Measurements from ENCODE around the gene MYO18B.

Gene MYO18B

DNA sequence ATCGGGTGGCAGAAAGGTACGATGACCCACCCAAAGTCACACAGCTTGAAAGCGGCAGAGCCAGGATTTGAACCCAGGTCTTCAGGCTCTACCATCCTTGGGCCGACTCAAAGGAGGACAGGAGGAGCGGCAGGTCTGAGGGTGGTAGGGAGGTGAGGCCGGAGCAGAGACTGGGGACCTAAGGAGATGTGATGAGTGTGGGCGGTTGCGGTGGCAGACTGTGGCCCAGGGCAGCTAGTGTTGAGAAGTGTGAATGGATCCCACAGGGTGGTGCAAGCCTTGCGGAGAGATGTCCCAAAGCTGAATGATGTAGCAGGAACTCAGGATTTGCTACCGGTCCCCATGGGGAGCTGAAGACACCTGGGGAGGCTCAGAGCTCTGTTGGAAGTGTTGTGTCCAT, 180.2 kb downstream of the MYO18B start:
- no peak for TF ChIP-seq GABPA (IDR thresholded peaks at IDR 0.05; ENCODE audit: low read depth)
- TF ChIP-seq, protein P1, sequence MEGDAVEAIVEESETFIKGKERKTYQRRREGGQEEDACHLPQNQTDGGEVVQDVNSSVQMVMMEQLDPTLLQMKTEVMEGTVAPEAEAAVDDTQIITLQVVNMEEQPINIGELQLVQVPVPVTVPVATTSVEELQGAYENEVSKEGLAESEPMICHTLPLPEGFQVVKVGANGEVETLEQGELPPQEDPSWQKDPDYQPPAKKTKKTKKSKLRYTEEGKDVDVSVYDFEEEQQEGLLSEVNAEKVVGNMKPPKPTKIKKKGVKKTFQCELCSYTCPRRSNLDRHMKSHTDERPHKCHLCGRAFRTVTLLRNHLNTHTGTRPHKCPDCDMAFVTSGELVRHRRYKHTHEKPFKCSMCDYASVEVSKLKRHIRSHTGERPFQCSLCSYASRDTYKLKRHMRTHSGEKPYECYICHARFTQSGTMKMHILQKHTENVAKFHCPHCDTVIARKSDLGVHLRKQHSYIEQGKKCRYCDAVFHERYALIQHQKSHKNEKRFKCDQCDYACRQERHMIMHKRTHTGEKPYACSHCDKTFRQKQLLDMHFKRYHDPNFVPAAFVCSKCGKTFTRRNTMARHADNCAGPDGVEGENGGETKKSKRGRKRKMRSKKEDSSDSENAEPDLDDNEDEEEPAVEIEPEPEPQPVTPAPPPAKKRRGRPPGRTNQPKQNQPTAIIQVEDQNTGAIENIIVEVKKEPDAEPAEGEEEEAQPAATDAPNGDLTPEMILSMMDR (IDR thresholded peaks at IDR 0.05; ENCODE audit: insufficient read depth, low read length) = no peak
- Histone ChIP-seq H3K27me3 (ENCODE audit: insufficient read depth, poor library complexity, severe bottlenecking) (no peaks in the 10 kb centered on the region), H3K27ac (replicated peaks) (no peak overlapping the region), H3K4me3 (replicated peaks; ENCODE audit: insufficient read depth, low read length) (no peak overlapping the region)
- no peak for DNase-seq (ENCODE audit: low read depth in 1 of 2, low spot score in 1 of 2)

DNA sequence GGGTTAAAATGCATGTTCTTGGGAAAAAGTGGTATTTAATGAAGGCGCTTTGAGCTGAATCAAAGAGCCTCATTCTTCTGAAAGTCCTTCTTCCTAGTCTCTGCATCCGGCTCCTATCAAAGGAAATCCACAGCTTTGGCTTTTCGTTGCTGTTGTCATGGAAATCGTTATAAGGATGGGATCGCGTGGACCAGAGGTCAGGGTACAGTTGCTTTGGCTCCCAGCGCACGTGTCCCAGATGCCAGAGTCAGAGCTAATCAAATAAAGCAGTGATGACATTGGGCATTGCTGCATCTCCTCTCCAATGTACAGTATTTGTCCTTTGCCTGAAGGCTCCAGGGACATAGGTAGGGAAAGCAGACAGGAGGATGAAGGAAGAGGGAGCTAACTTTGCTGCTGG, 181.9 kb downstream of the MYO18B start:
- Histone ChIP-seq H3K27me3 (ENCODE audit: insufficient read depth, poor library complexity, severe bottlenecking) (no peaks in the 10 kb centered on the region), H3K27ac (replicated peaks) (no peak overlapping the region), H3K4me3 (replicated peaks; ENCODE audit: insufficient read depth, low read length) (no peak overlapping the region)
- no peak for DNase-seq (ENCODE audit: low read depth in 1 of 2, low spot score in 1 of 2)
- TF ChIP-seq, protein P2, sequence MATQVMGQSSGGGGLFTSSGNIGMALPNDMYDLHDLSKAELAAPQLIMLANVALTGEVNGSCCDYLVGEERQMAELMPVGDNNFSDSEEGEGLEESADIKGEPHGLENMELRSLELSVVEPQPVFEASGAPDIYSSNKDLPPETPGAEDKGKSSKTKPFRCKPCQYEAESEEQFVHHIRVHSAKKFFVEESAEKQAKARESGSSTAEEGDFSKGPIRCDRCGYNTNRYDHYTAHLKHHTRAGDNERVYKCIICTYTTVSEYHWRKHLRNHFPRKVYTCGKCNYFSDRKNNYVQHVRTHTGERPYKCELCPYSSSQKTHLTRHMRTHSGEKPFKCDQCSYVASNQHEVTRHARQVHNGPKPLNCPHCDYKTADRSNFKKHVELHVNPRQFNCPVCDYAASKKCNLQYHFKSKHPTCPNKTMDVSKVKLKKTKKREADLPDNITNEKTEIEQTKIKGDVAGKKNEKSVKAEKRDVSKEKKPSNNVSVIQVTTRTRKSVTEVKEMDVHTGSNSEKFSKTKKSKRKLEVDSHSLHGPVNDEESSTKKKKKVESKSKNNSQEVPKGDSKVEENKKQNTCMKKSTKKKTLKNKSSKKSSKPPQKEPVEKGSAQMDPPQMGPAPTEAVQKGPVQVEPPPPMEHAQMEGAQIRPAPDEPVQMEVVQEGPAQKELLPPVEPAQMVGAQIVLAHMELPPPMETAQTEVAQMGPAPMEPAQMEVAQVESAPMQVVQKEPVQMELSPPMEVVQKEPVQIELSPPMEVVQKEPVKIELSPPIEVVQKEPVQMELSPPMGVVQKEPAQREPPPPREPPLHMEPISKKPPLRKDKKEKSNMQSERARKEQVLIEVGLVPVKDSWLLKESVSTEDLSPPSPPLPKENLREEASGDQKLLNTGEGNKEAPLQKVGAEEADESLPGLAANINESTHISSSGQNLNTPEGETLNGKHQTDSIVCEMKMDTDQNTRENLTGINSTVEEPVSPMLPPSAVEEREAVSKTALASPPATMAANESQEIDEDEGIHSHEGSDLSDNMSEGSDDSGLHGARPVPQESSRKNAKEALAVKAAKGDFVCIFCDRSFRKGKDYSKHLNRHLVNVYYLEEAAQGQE (IDR thresholded peaks at IDR 0.05; ENCODE audit: insufficient replicate concordance, low read depth) = no peak
- TF ChIP-seq, protein P1 (IDR thresholded peaks at IDR 0.05; ENCODE audit: insufficient read depth, low read length) = no peak
- TF ChIP-seq POLR2AphosphoS5 (IDR thresholded peaks at IDR 0.05; ENCODE audit: low read depth) (no peak), SPI1 (IDR thresholded peaks at IDR 0.05; ENCODE audit: borderline replicate concordance, low read depth) (no peak), GABPA (IDR thresholded peaks at IDR 0.05; ENCODE audit: low read depth) (no peak)

DNA sequence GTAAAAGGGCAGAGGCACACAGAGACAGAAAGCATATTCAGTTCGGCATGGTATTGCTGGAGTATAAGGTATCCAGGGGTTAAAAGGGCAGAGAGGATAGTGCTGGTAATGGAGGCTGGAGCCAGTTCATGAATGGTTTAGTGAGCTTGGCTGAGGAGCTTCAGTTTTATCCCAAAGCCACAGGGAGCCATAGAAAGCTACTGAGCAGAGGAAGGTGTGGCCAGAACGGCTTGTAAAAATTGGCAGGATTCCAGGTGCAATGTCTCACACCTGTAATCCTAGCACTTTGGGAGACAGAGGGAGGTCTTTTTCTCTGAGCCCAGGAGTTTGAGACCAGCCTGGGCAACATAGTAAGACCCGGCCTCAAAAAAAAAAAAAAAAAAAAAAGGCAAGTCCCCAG, 186.1 kb downstream of the MYO18B start:
- TF ChIP-seq, protein P1 (IDR thresholded peaks at IDR 0.05; ENCODE audit: insufficient read depth, low read length) = no peak
- TF ChIP-seq SPI1 (IDR thresholded peaks at IDR 0.05; ENCODE audit: borderline replicate concordance, low read depth) = no peak
- TF ChIP-seq GABPA (IDR thresholded peaks at IDR 0.05; ENCODE audit: low read depth) = no peak
- TF ChIP-seq POLR2AphosphoS5 (IDR thresholded peaks at IDR 0.05; ENCODE audit: low read depth) = no peak
- TF ChIP-seq, protein P2 (IDR thresholded peaks at IDR 0.05; ENCODE audit: insufficient replicate concordance, low read depth) = no peak
- Histone ChIP-seq H3K4me3 (replicated peaks; ENCODE audit: insufficient read depth, low read length) (no peak overlapping the region), H3K27me3 (ENCODE audit: insufficient read depth, poor library complexity, severe bottlenecking) (no peaks in the 10 kb centered on the region), H3K27ac (replicated peaks) (no peak overlapping the region)
- DNase-seq (ENCODE audit: low read depth in 1 of 2, low spot score in 1 of 2) = no peak

DNA sequence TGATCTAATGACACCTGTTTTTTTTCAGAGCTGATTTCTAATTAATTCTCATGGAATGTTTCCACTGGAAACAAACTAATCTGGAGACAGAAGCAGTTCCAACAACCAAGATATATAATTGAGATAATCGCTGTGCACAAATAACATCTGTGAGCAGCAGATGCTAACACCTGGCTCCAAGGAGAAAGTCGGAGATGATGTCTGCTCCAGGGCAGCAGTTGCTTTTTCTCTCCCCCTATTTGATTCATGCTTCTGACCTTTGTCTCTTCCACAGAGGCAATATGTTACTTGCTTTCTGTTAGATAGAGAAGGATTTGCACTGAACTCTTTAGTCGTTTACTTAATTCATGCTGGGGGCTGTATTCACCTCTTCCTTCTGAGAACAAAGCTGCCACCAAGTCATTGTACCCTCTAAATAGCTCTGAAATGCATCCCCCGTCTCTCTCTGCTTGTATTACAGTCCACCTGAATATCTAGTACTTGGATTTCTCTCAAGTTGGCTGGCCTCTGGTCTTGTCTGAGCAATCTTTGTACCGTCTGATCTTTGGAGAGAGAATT, 187.4 kb downstream of the MYO18B start:
- H3K4me3 ChIP-seq (replicated peaks; ENCODE audit: insufficient read depth, low read length) = no peak overlapping the region
- no peak overlapping the region for H3K27ac ChIP-seq (replicated peaks)
- TF ChIP-seq SPI1 (IDR thresholded peaks at IDR 0.05; ENCODE audit: borderline replicate concordance, low read depth) (no peak), GABPA (IDR thresholded peaks at IDR 0.05; ENCODE audit: low read depth) (no peak), POLR2AphosphoS5 (IDR thresholded peaks at IDR 0.05; ENCODE audit: low read depth) (no peak)
- TF ChIP-seq, protein P2 (IDR thresholded peaks at IDR 0.05; ENCODE audit: insufficient replicate concordance, low read depth) = no peak
- TF ChIP-seq, protein P1 (IDR thresholded peaks at IDR 0.05; ENCODE audit: insufficient read depth, low read length) = no peak
- H3K27me3 ChIP-seq (ENCODE audit: insufficient read depth, poor library complexity, severe bottlenecking) = no peaks in the 10 kb centered on the region
- no peak for DNase-seq (ENCODE audit: low read depth in 1 of 2, low spot score in 1 of 2)
